K562 (cell line): ENCODE results near the gene TADA1. TPM values are rescaled to one million over a fixed set of nuclear protein-coding genes. Genes with fewer than 3 reads are reported as not detected.

Source experiments
- ATAC-seq: fragments of 200-7000 bp; cut with Tn5 transposase; 3 replicates; pipeline ENCODE4 v1.9.1; 2020; ENCODE audit warnings: moderate library complexity
- BruUV-seq: library from RNA; stranded (reverse); fragments of 400-500 nt; replicated peaks from 2 replicates; lab custom pipeline; 2021; lab: Mats Ljungman, UMichigan
- CTCF ChIA-PET: fragments of 300-600 bp; formaldehyde crosslinking; extraction: SDS; loops from one replicate; lab custom pipeline; 2021; ENCODE audit warnings: low intra/inter-chr PET ratio; lab: Yijun Ruan, JAX
- POLR2A ChIA-PET: fragments of 300-600, 350-650 bp; sonication (Branson Sonifier 250); formaldehyde crosslinking; extraction: SDS; loops from one replicate; lab custom pipeline; 2021; ENCODE audit warnings: antibody characterized with exemption, inconsistent platforms; lab: Yijun Ruan, JAX
- DNase-seq, 4 experiments: peaks; one replicate each; pipeline versions ENCODE4 v3.0.0 to v3.0.0-alpha.2; 2011 to 2018; ENCODE audit warnings: low spot score in 3 of 4, mixed read lengths in 3 of 4; ENCODE audit errors: extremely low read depth in 1 of 4
- FAIRE-seq: peaks from 2 replicates; lab custom pipeline; 2011; peaks lifted over from hg19 to GRCh38; lab: Jason Lieb, UNC
- H2AFZ ChIP-seq: 2 replicates; pipeline ENCODE4 v1.6.0; 2011; ENCODE audit warnings: low read depth, low read length, control low read depth, inconsistent platforms
- H3K27ac ChIP-seq: fragments of 200-600 bp; 3 replicates; pipeline ENCODE4 v1.8.0; 2011; ENCODE audit warnings: low read depth, mild to moderate bottlenecking, control low read depth, inconsistent platforms, low read length, moderate library complexity, mixed read lengths; ENCODE audit errors: extremely low read depth
- H3K27me3 ChIP-seq, 2 experiments: fragments of 300-600 bp in 1 of 2; 2 replicates in 1 of 2; 3 replicates in 1 of 2; pipeline versions ENCODE4 v1.6.0 to v1.8.0; 2011; ENCODE audit warnings: inconsistent platforms in 2 of 2, low read length in 2 of 2, mild to moderate bottlenecking in 1 of 2, mixed read lengths in 1 of 2, moderate library complexity in 1 of 2; ENCODE audit not compliant: control insufficient read depth in 2 of 2, insufficient read depth in 2 of 2
- H3K36me3 ChIP-seq: fragments of 300-600 bp; 3 replicates; pipeline ENCODE4 v1.8.0; 2011; ENCODE audit warnings: mild to moderate bottlenecking, low read length, inconsistent platforms; ENCODE audit not compliant: control insufficient read depth, insufficient read depth
- H3K4me1 ChIP-seq, 2 experiments: fragments of 200-600 bp in 1 of 2; replicated peaks in 1 of 2; 2 replicates in 1 of 2; 3 replicates in 1 of 2; pipeline versions ENCODE4 v1.5.1 to v1.8.0; 2011; ENCODE audit warnings: inconsistent platforms in 2 of 2, low read length in 2 of 2, mild to moderate bottlenecking in 1 of 2, mixed read lengths in 1 of 2, moderate library complexity in 1 of 2; ENCODE audit not compliant: control insufficient read depth in 2 of 2, insufficient read depth in 2 of 2
- H3K4me2 ChIP-seq: 2 replicates; pipeline ENCODE4 v1.6.1; 2011; ENCODE audit warnings: low read length, control low read depth, inconsistent platforms, mixed read lengths; ENCODE audit not compliant: insufficient read depth
- H3K4me3 ChIP-seq: fragments of 200-600 bp; sonication (generic), shearing (Covaris generic); 2 replicates; pipeline ENCODE4 v1.5.1; 2016; ENCODE audit warnings: control low read depth, inconsistent platforms
- H3K79me2 ChIP-seq: fragments of 200-600 bp; 3 replicates; pipeline ENCODE4 v1.8.0; 2011; ENCODE audit warnings: low read length, inconsistent platforms; ENCODE audit not compliant: control insufficient read depth, insufficient read depth
- H3K9ac ChIP-seq, 2 experiments: 2 replicates each; pipeline versions ENCODE4 v1.6.0 to v1.6.1; 2011; ENCODE audit warnings: low read depth in 2 of 2, low read length in 2 of 2, control low read depth in 1 of 2, inconsistent platforms in 1 of 2, mild to moderate bottlenecking in 1 of 2, mixed read lengths in 1 of 2; ENCODE audit not compliant: insufficient read depth in 1 of 2
- H3K9me1 ChIP-seq: one replicate; pipeline ENCODE4 v1.6.0; 2011; ENCODE audit warnings: inconsistent platforms, mild to moderate bottlenecking, low read length, moderate library complexity; ENCODE audit not compliant: control insufficient read depth, insufficient read depth
- H3K9me3 ChIP-seq: replicated peaks from 2 replicates; pipeline ENCODE4 v1.5.1; 2011; ENCODE audit warnings: low read depth, low read length, inconsistent platforms; ENCODE audit not compliant: control insufficient read depth, insufficient read depth
- H4K20me1 ChIP-seq: replicated peaks from 2 replicates; pipeline ENCODE4 v1.6.1; 2011; ENCODE audit warnings: low read length, inconsistent platforms, mixed read lengths; ENCODE audit not compliant: control insufficient read depth, insufficient read depth
- ATF3 ChIP-seq, 2 experiments: fragments of 450-650 bp in 1 of 2; sonication (generic) in 1 of 2; formaldehyde crosslinking in 1 of 2; IDR thresholded peaks in 1 of 2; conservative IDR thresholded peaks in 1 of 2; 2 replicates each; pipeline versions ENCODE4 v1.6.1 to v1.8.1; 2016 to 2023; ENCODE audit warnings: mild to moderate bottlenecking in 2 of 2, moderate library complexity in 2 of 2, inconsistent platforms in 1 of 2, missing genetic modification reagents in 1 of 2
- CBFA2T2 ChIP-seq: fragments of 450-650 bp; conservative IDR thresholded peaks from 2 replicates; pipeline ENCODE4 v1.6.1; 2017; ENCODE audit warnings: mild to moderate bottlenecking
- CCNT2 ChIP-seq: IDR thresholded peaks from 2 replicates; pipeline ENCODE4 v1.6.1; 2011; ENCODE audit warnings: borderline replicate concordance, low read depth, mild to moderate bottlenecking, moderate library complexity, mixed read lengths, low read length; ENCODE audit not compliant: insufficient read length; ENCODE audit errors: extremely low read depth
- FOSL1 ChIP-seq: fragments of 200-800 bp; sonication (Bioruptor generic); conservative IDR thresholded peaks from 2 replicates; pipeline ENCODE4 v1.6.1; 2016; ENCODE audit warnings: missing genetic modification characterization, missing compliant biosample characterization
- GTF2F1 ChIP-seq: IDR thresholded peaks from 2 replicates; pipeline ENCODE4 v1.6.1; 2011; ENCODE audit warnings: low read depth, low read length, improper control_type of control experiment
- JUN ChIP-seq, 2 experiments: sonication (generic) in 1 of 2; formaldehyde crosslinking in 1 of 2; IDR thresholded peaks; 2 replicates each; pipeline versions ENCODE4 v1.6.1 to v1.8.0; 2012 to 2022; ENCODE audit warnings: borderline replicate concordance in 2 of 2, mild to moderate bottlenecking in 2 of 2, improper control_type of control experiment in 1 of 2, low read depth in 1 of 2, low read length in 1 of 2, missing genetic modification reagents in 1 of 2
- KAT8 ChIP-seq: fragments of 450-650 bp; IDR thresholded peaks from 2 replicates; pipeline ENCODE4 v1.6.1; 2016; ENCODE audit warnings: low read depth, mild to moderate bottlenecking
- KLF1 ChIP-seq: fragments of 450-650 bp; IDR thresholded peaks from 2 replicates; pipeline ENCODE4 v1.6.1; 2016; ENCODE audit warnings: missing genetic modification characterization, missing compliant biosample characterization
- LEF1 ChIP-seq: fragments of 450-650 bp; IDR thresholded peaks from 2 replicates; pipeline ENCODE4 v1.6.1; 2016; ENCODE audit warnings: mild to moderate bottlenecking
- TAF7 ChIP-seq: fragments of 450-650 bp; IDR thresholded peaks from 2 replicates; pipeline ENCODE4 v1.6.1; 2016; ENCODE audit warnings: missing genetic modification characterization, missing compliant biosample characterization
- XRCC4 ChIP-seq: IDR thresholded peaks from one replicate; pipeline ENCODE4 v1.6.1; 2011; ENCODE audit not compliant: insufficient read depth, insufficient read length; ENCODE audit errors: extremely low read depth
- ZNF778 ChIP-seq: fragments of 450-650 bp; formaldehyde crosslinking; IDR thresholded peaks from 2 replicates; pipeline ENCODE4 v1.4.0; 2020; ENCODE audit warnings: mild to moderate bottlenecking, moderate library complexity
- ZSCAN29 ChIP-seq: fragments of 450-650 bp; IDR thresholded peaks from 2 replicates; pipeline ENCODE4 v1.6.1; 2017
- WGBS: fragments of 100-300 bp; shearing (Covaris generic); methylation state at CpG from one replicate; pipeline ENCODE4 v1.1.6; 2016; ENCODE audit warnings: low coverage, mixed read lengths; ENCODE audit not compliant: insufficient coverage; ENCODE audit errors: missing lambda C conversion rate; 5-methylcytosine and 5-hydroxymethylcytosine counted together
- in situ Hi-C: fragments of 300-500 bp; cut with MboI; formaldehyde crosslinking; loops from 4 replicates; pipeline ENCODE4 v1.15.0; 2018; ENCODE audit warnings: inconsistent platforms, mixed read lengths
- intact Hi-C: fragments of 100-400 bp; cut with micrococcal nuclease; formaldehyde crosslinking; loops from 2 replicates; pipeline ENCODE4 v1.14.2; 2022
- polyA plus RNA-seq, 8 experiments: library from polyadenylated mRNA; depleted of rRNA in 4 of 8; stranded (reverse) in 5 of 8; unstranded in 3 of 8; fragments of >200 nt; fragmentation: Nextera tagmentation in 2 of 8; fragmentation: Illumina TruSeq in 1 of 8; extraction: Ambion mirVana in 2 of 8; extraction: Trizol in 1 of 8; gene quantifications; 2 replicates each; pipeline versions ENCODE4 v1.2.1 to v1.2.3, GENCODE V29; 2011 to 2014; ENCODE audit warnings: inconsistent platforms in 1 of 8, missing spikeins in 1 of 8
- total RNA-seq, 7 experiments: library from RNA; depleted of rRNA in 6 of 7; stranded (reverse); fragments of >200 nt in 6 of 7; fragmentation: Illumina TruSeq in 2 of 7; extraction: Trizol in 2 of 7; gene quantifications; 2 replicates each; pipeline versions ENCODE4 v1.2.1 to v1.2.3, GENCODE V29; 2011 to 2021; ENCODE audit warnings: low replicate concordance in 1 of 7
- TF ChIP-seq, protein P1 (sequence below): sonication (generic); formaldehyde crosslinking; IDR thresholded peaks from 2 replicates; pipeline ENCODE4 v1.8.1; 2023; ENCODE audit warnings: mild to moderate bottlenecking, missing genetic modification reagents

TADA1 gene
- total and polyA plus RNA-seq, 9 of the 15 experiments (the other 6 are each of a cell fraction or from before 2014, with no cell fraction given) = 15.9 to 76.5 (median 28.7) TPM

GRCh38 chr1:166902279-166902678, 26.2 kb upstream of the TADA1 start:
- WGBS = 9% methylated on average over 1 of the region's 1 CpG
- Histone ChIP-seq H3K9ac (no peak overlapping the region), H2AFZ (no peak overlapping the region), H4K20me1 (no peaks in the 10 kb centered on the region), H3K79me2 (no peaks in the 10 kb centered on the region), H3K4me3 (no peak overlapping the region), H3K4me1 (peaks cover 0 to 11% of the 10 kb centered on the region in 2 experiments; a peak in 2 of 5 replicates), H3K9me1 (no peaks in the 10 kb centered on the region), H3K36me3 (no peaks in the 10 kb centered on the region), H3K9me3 (no peaks in the 10 kb centered on the region), H3K27me3 (no peaks in the 10 kb centered on the region; a peak in 1 of 5 replicates), H3K27ac (no peak overlapping the region), H3K4me2 (no peak overlapping the region)
- no TSS peak for BruUV-seq
- CTCF ChIA-PET = no interaction called here
- peak; percentile 80 for ATAC-seq
- no peak for TF ChIP-seq JUN (IDR thresholded peaks at IDR 0.05; ENCODE audit: borderline replicate concordance, low read depth, low read length)
- no peak for TF ChIP-seq JUN (CRISPR knock-in tag; IDR thresholded peaks at IDR 0.05; ENCODE audit: borderline replicate concordance)
- peak; percentile 13; the same call in 1 of the 2 replicates for TF ChIP-seq ATF3 (IDR thresholded peaks at IDR 0.05)
- TF ChIP-seq ATF3 (CRISPR knock-in tag; conservative IDR thresholded peaks at IDR 0.05) = no peak
- no peak for TF ChIP-seq KLF1
- no peak for TF ChIP-seq ZNF778 (CRISPR knock-in tag)
- TF ChIP-seq, protein P1, sequence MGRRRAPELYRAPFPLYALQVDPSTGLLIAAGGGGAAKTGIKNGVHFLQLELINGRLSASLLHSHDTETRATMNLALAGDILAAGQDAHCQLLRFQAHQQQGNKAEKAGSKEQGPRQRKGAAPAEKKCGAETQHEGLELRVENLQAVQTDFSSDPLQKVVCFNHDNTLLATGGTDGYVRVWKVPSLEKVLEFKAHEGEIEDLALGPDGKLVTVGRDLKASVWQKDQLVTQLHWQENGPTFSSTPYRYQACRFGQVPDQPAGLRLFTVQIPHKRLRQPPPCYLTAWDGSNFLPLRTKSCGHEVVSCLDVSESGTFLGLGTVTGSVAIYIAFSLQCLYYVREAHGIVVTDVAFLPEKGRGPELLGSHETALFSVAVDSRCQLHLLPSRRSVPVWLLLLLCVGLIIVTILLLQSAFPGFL (CRISPR knock-in tag) = no peak
- TF ChIP-seq ZSCAN29 = no peak
- no peak for TF ChIP-seq KAT8
- 0 out of 2 replicates have a peak, but pooled peaks have one; percentile 13 for TF ChIP-seq FOSL1 (tag)
- no peak for TF ChIP-seq LEF1
- TF ChIP-seq CBFA2T2 = no peak
- TF ChIP-seq TAF7 (tag) = no peak
- TF ChIP-seq GTF2F1 = no peak
- no peak for TF ChIP-seq XRCC4
- TF ChIP-seq CCNT2 = no peak
- peak in 1 of 4 experiments; percentile 14 for DNase-seq
- POLR2A ChIA-PET = interaction anchor here (0.5 kb wide), 1 partner anchor 34 kb away, joined by 3 read pairs; no protein-coding TSS in a partner anchor
- intact Hi-C loops = no loop called here
- in situ Hi-C loops = no loop called here
- FAIRE-seq = no peak
